Testis (tissue), 2 donors: ENCODE results near the gene RAB11A.

Experiments
- CTCF ChIP-seq, 3 experiments: fragments of 450-650 bp in 2 of 3; fragments of 200-600 bp in 1 of 3; sonication (generic) in 1 of 3; IDR thresholded peaks; one replicate each; pipeline ENCODE4 v1.5.1; 2016 to 2019; ENCODE audit warnings: antibody characterized with exemption in 3 of 3, mild to moderate bottlenecking in 2 of 3, moderate library complexity in 1 of 3
- POLR2A ChIP-seq: fragments of 450-650 bp; IDR thresholded peaks from one replicate; pipeline ENCODE4 v1.6.1; 2017; ENCODE audit warnings: antibody characterized with exemption, mild to moderate bottlenecking, moderate library complexity

GRCh38 chr15:65832549-65833364, 36.5 kb upstream of the RAB11A start:
- TF ChIP-seq CTCF (IDR thresholded peaks at IDR 0.05) = no peak
- no peak for TF ChIP-seq POLR2A
